Mesothelial cell of epicardium (in vitro differentiated cells): ENCODE measurements around the gene AREG. TPM values are rescaled to one million over a fixed set of nuclear protein-coding genes. Genes with fewer than 3 reads are reported as not detected.

ENCODE experiments used
- DNase-seq, 2 experiments: peaks; one replicate each; pipeline ENCODE4 v3.0.0; 2021; ENCODE audit warnings: low spot score in 2 of 2; ENCODE audit not compliant: unreplicated experiment in 2 of 2
- H3K27ac Mint-ChIP-seq: 2 replicates; pipeline ENCODE4 v1.8.0; 2021; ENCODE audit warnings: mixed read lengths
- H3K27me3 Mint-ChIP-seq: 2 replicates; pipeline ENCODE4 v1.8.0; 2021; ENCODE audit warnings: low read depth, mixed read lengths
- H3K36me3 Mint-ChIP-seq: 2 replicates; pipeline ENCODE4 v1.8.0; 2021; ENCODE audit warnings: mixed read lengths
- H3K4me1 Mint-ChIP-seq: 2 replicates; pipeline ENCODE4 v1.8.0; 2021; ENCODE audit warnings: mixed read lengths
- H3K4me3 Mint-ChIP-seq: 2 replicates; pipeline ENCODE4 v1.8.0; 2021; ENCODE audit warnings: mild to moderate bottlenecking, moderate library complexity, mixed read lengths
- H3K9me3 Mint-ChIP-seq: 2 replicates; pipeline ENCODE4 v1.8.0; 2021; ENCODE audit warnings: mixed read lengths
- total RNA-seq: library from RNA; stranded (reverse); gene quantifications from 3 replicates; pipeline ENCODE4 v1.2.1, GENCODE V29; 2021
- TF ChIP-seq, protein P1 (sequence below): fragments of 200-600 bp; sonication (generic); IDR thresholded peaks from one replicate; pipeline ENCODE4 v1.5.0; 2021; ENCODE audit warnings: antibody characterized with exemption; ENCODE audit not compliant: unreplicated experiment

Gene AREG
- total RNA-seq, 1 donor from 2014 or later = 1.5 TPM

DNA sequence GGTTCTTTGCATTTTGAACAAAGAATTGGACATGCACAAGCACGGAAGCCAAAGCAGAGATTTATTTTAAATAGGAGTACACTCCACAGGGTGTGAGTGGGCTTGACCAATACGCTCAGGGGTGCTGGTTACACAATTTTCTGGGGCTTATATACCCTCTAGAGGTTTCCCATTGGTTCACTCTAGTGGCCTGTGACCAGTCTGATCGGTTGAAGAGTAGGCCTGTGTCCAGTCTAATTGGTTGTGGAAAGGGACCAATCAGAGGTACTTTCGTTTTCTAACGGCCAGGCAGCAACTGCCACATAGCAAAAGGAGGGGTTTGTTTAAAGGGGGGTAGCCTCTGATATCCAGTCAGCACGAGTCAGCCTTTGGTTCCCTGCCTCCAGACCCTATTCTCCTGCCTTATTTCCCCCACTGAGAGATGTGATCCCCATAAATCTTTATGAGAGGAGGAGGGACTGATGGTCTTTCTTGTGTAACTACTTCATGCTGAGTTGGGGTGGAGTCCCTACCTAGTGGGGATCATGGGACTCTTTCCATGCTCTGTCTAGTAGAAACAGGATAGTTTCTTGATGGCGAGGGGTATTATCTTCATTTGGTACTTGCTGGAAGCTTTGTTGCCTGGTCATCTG, 11.3 kb upstream of the AREG start:
- Mint-ChIP-seq H3K36me3 (no peaks in the 10 kb centered on the region), H3K4me1 (peaks cover 4% of the 10 kb centered on the region), H3K4me3 (no peak overlapping the region), H3K27ac (no peak overlapping the region), H3K9me3 (peaks cover 4% of the 10 kb centered on the region), H3K27me3 (no peaks in the 10 kb centered on the region)
- TF ChIP-seq, protein P1, sequence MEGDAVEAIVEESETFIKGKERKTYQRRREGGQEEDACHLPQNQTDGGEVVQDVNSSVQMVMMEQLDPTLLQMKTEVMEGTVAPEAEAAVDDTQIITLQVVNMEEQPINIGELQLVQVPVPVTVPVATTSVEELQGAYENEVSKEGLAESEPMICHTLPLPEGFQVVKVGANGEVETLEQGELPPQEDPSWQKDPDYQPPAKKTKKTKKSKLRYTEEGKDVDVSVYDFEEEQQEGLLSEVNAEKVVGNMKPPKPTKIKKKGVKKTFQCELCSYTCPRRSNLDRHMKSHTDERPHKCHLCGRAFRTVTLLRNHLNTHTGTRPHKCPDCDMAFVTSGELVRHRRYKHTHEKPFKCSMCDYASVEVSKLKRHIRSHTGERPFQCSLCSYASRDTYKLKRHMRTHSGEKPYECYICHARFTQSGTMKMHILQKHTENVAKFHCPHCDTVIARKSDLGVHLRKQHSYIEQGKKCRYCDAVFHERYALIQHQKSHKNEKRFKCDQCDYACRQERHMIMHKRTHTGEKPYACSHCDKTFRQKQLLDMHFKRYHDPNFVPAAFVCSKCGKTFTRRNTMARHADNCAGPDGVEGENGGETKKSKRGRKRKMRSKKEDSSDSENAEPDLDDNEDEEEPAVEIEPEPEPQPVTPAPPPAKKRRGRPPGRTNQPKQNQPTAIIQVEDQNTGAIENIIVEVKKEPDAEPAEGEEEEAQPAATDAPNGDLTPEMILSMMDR = no peak
- no peak for DNase-seq

DNA sequence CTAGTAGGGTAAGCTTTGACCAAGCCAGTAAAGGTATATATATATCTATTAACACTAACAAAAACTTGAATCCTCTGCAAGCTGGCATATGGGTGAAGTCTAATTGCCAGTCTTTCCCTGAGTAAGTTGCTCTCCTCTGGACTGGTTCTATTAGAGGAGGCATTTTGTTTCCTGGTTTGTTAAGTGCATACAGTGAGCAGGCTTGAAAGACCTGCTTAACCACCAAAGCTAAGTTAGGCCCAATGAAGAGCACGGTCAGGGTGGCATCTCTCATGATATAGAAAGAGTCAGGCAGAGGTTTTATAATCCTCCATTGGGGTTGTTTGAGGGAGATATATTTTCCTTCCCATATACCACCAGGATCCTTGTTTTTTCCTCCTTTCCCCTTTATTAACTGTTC, 9.6 kb upstream of the AREG start:
- peaks cover 4% of the 10 kb centered on the region for H3K9me3 Mint-ChIP-seq
- H3K4me1 Mint-ChIP-seq = no peaks in the 10 kb centered on the region
- no peaks in the 10 kb centered on the region for H3K36me3 Mint-ChIP-seq
- TF ChIP-seq, protein P1 = no peak
- no peak overlapping the region for H3K4me3 Mint-ChIP-seq
- H3K27ac Mint-ChIP-seq = no peak overlapping the region
- no peaks in the 10 kb centered on the region for H3K27me3 Mint-ChIP-seq
- DNase-seq = no peak

DNA sequence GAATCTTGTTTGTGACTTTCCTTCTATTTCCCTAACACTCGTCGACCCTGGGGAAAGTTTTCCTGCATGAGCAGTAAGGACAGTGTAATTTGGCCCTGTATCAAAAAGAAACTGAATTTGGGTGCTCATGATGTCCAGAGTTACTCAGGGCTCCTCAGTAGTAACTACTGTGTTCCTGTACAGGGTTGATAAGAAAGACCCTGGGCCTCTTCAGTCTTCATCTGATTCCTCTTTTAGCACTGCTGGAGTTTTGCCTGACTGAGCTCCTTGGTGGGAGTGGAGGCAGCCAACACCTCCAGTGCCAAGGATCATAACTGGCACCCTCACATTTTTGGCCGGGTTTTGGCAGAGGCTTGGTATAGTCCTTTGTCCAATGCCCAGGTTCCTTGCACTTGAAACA, 7.1 kb upstream of the AREG start:
- Mint-ChIP-seq H3K4me3 (no peak overlapping the region), H3K36me3 (no peaks in the 10 kb centered on the region), H3K27me3 (no peaks in the 10 kb centered on the region), H3K9me3 (peaks cover 4% of the 10 kb centered on the region), H3K27ac (no peak overlapping the region), H3K4me1 (no peaks in the 10 kb centered on the region)
- DNase-seq = no peak
- TF ChIP-seq, protein P1 = no peak

DNA sequence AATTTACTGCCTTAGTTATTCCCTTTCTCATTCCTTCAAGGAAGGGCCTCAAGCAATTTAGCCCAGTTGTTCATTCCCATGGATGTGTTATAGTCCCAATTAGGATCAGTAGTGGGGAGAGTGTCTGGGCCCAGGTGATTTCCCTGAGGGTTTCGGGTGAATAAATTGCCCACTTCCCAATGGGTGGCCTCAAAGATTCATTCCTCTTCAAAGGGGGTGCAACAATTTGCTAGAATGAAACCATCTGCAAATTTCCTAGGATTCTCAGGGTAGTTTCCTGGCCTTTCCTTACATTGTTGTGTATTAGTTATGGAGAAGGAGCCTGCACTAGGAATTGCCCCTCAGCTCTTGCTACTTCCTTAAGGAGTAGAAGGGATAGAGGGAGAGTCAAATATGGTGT, 6.3 kb upstream of the AREG start:
- Mint-ChIP-seq H3K4me1 (no peaks in the 10 kb centered on the region), H3K9me3 (peaks cover 4% of the 10 kb centered on the region), H3K27ac (no peak overlapping the region), H3K36me3 (no peaks in the 10 kb centered on the region), H3K4me3 (no peak overlapping the region), H3K27me3 (no peaks in the 10 kb centered on the region)
- TF ChIP-seq, protein P1 = no peak
- no peak for DNase-seq

DNA sequence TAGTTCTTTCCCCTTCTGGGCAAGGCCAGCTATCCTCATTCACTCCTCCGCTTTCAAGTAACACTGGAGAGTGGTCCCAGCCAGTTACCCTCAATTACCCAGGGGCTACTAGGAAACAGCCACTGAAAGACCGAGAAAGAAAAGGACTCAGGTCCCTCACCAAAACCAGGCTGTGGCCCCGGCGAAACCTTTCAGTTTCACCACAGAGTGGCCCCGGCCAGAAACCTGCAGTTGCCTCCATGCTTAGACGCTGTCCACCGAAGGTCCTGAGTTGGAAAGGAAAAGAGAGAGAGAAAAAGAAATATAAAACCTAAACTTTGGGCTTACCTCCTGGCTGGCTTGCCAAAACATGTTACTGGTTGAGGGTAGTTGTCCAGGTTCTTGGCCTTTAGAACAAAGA, 5.0 kb upstream of the AREG start:
- Mint-ChIP-seq H3K4me1 (no peaks in the 10 kb centered on the region), H3K4me3 (no peak overlapping the region), H3K27ac (no peak overlapping the region), H3K27me3 (peaks cover 10% of the 10 kb centered on the region), H3K9me3 (no peaks in the 10 kb centered on the region), H3K36me3 (no peaks in the 10 kb centered on the region)
- DNase-seq = no peak
- TF ChIP-seq, protein P1 = no peak

DNA sequence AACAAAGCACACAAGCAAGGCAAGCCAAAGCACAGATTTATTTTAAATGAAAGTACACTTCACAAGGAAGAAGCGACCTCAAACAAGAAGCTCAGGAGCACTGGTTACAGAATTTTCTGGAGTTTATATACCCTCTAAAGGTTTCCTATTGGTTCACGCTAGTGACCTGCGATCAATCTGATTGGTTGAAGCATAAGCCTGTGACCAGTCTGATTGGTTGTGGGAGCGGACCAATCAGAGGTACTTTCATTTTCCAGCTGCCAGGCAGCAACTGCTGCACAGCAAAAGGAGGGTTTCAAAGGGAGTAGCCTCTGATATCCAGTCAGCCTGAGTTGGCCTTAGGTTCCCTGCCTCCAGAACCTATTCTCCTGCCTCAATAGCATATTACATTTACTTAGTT, 4.6 kb upstream of the AREG start:
- H3K4me3 Mint-ChIP-seq = no peak overlapping the region
- no peak for DNase-seq
- H3K4me1 Mint-ChIP-seq = peaks cover 3% of the 10 kb centered on the region
- TF ChIP-seq, protein P1 = no peak
- H3K36me3 Mint-ChIP-seq = no peaks in the 10 kb centered on the region
- H3K9me3 Mint-ChIP-seq = no peaks in the 10 kb centered on the region
- H3K27me3 Mint-ChIP-seq = peaks cover 14% of the 10 kb centered on the region
- no peak overlapping the region for H3K27ac Mint-ChIP-seq
